GM18951 (cell line): ENCODE results near the gene SCYGR4.
"Not testable (repeated sequence)": the region's sequence is repeated elsewhere in the genome, so short reads cannot be mapped to it uniquely, and the experiment has no call there.

Source experiments
- POLR2A ChIP-seq: IDR thresholded peaks from 4 replicates; pipeline ENCODE4 v1.6.1; 2011; ENCODE audit warnings: mild to moderate bottlenecking; ENCODE audit not compliant: insufficient read length, insufficient read depth; ENCODE audit errors: extremely low read depth
- in situ Hi-C: fragments of 300-500 bp; cut with MboI; formaldehyde crosslinking; loops from one replicate; pipeline ENCODE4 v1.12.0; 2022; ENCODE audit warnings: low sequenced_read_pairs, mixed read lengths, inconsistent platforms; ENCODE audit not compliant: unreplicated experiment

SCYGR4 gene

GRCh38 chr2:227617316-227618230, at the start of gene SCYGR4:
TSS of gene SCYGR4 (plus strand) at chr2:227617498. CDS start at chr2:227617498, 0 bp downstream.
- in situ Hi-C loops = no loop called here
- TF ChIP-seq POLR2A = no peak

GRCh38 chr2:227568852-227569169, 48.5 kb upstream of the SCYGR4 start:
- in situ Hi-C loops = no loop called here
- no peak for TF ChIP-seq POLR2A

GRCh38 chr2:227570615-227571014, 46.7 kb upstream of the SCYGR4 start:
- in situ Hi-C loops = no loop called here
- no peak for TF ChIP-seq POLR2A

- TF ChIP-seq POLR2A = no peak
- in situ Hi-C loops = no loop called here
These were observed 41.2 kb upstream of the SCYGR4 start for GRCh38 chr2:227576110-227576509.

- in situ Hi-C loops = no loop called here
- TF ChIP-seq POLR2A = no peak
These were observed 40.5 kb upstream of the SCYGR4 start for GRCh38 chr2:227576812-227577211.

GRCh38 chr2:227577555-227577954, 39.7 kb upstream of the SCYGR4 start:
- TF ChIP-seq POLR2A = no peak
- in situ Hi-C loops = no loop called here

- no peak for TF ChIP-seq POLR2A
- in situ Hi-C loops = no loop called here
These were observed 38.7 kb upstream of the SCYGR4 start for GRCh38 chr2:227578642-227579041.

GRCh38 chr2:227579791-227580190, 37.5 kb upstream of the SCYGR4 start:
- in situ Hi-C loops = no loop called here
- no peak for TF ChIP-seq POLR2A

GRCh38 chr2:227582369-227582768, 34.9 kb upstream of the SCYGR4 start:
- in situ Hi-C loops = no loop called here
- no peak for TF ChIP-seq POLR2A

- in situ Hi-C loops = no loop called here
- no peak for TF ChIP-seq POLR2A
These were observed 24.5 kb upstream of the SCYGR4 start for GRCh38 chr2:227592694-227593387.

GRCh38 chr2:227595797-227596196, 21.5 kb upstream of the SCYGR4 start:
- TF ChIP-seq POLR2A = no peak
- in situ Hi-C loops = no loop called here

GRCh38 chr2:227597036-227597435, 20.3 kb upstream of the SCYGR4 start:
- in situ Hi-C loops = no loop called here
- TF ChIP-seq POLR2A = no peak

- in situ Hi-C loops = no loop called here
- TF ChIP-seq POLR2A = no peak
These were observed 19.3 kb upstream of the SCYGR4 start for GRCh38 chr2:227597998-227598397.

GRCh38 chr2:227598835-227599503, 18.3 kb upstream of the SCYGR4 start, which contains the start of gene SCYGR2:
TSS of gene SCYGR2 (plus strand) at chr2:227598893. CDS start at chr2:227598893, 0 bp downstream.
- in situ Hi-C loops = not testable (repeated sequence)

GRCh38 chr2:227602358-227602757, 14.9 kb upstream of the SCYGR4 start:
- in situ Hi-C loops = no loop called here
- TF ChIP-seq POLR2A = no peak
